ENCODE data around the gene SLC37A1.

SLC37A1 gene

GRCh38 chr21:42580793-42581321, 67.2 kb downstream of the SLC37A1 start:
- no peak overlapping the region for H3K27ac ChIP-seq
- no peak overlapping the region for H3K4me3 ChIP-seq (ENCODE audit: low read depth in 1 of 2, low read length in 1 of 2)
- TF ChIP-seq CTCF (IDR thresholded peaks at IDR 0.05), result no peak
- H3K4me1 ChIP-seq (ENCODE audit: control insufficient read depth in 1 of 2, insufficient read depth in 1 of 2, low read depth in 1 of 2, low read length in 1 of 2), result no peaks in the 10 kb centered on the region
- peaks cover 21% of the 10 kb centered on the region for H3K36me3 ChIP-seq
- H3K9me3 ChIP-seq, result no peaks in the 10 kb centered on the region
- no peaks in the 10 kb centered on the region for H3K27me3 ChIP-seq

- peaks cover 18% of the 10 kb centered on the region for H3K36me3 ChIP-seq
- no peaks in the 10 kb centered on the region for H3K9me3 ChIP-seq
- TF ChIP-seq CTCF (IDR thresholded peaks at IDR 0.05), result no peak
- no peaks in the 10 kb centered on the region for H3K4me1 ChIP-seq (ENCODE audit: control insufficient read depth in 1 of 2, insufficient read depth in 1 of 2, low read depth in 1 of 2, low read length in 1 of 2)
- H3K27ac ChIP-seq, result no peak overlapping the region
- H3K27me3 ChIP-seq, result no peaks in the 10 kb centered on the region
- H3K4me3 ChIP-seq (ENCODE audit: low read depth in 1 of 2, low read length in 1 of 2), result no peak overlapping the region
Measured at GRCh38 chr21:42581336-42581992, 67.8 kb downstream of the SLC37A1 start.

GRCh38 chr21:42581993-42582786, 68.5 kb downstream of the SLC37A1 start:
- no peak overlapping the region for H3K27ac ChIP-seq
- no peaks in the 10 kb centered on the region for H3K27me3 ChIP-seq
- peaks cover 18% of the 10 kb centered on the region for H3K36me3 ChIP-seq
- TF ChIP-seq CTCF (IDR thresholded peaks at IDR 0.05), result no peak
- no peaks in the 10 kb centered on the region for H3K4me1 ChIP-seq (ENCODE audit: control insufficient read depth in 1 of 2, insufficient read depth in 1 of 2, low read depth in 1 of 2, low read length in 1 of 2)
- no peak overlapping the region for H3K4me3 ChIP-seq (ENCODE audit: low read depth in 1 of 2, low read length in 1 of 2)
- no peaks in the 10 kb centered on the region for H3K9me3 ChIP-seq

GRCh38 chr21:42582787-42583476, 69.3 kb downstream of the SLC37A1 start:
- peaks cover 18% of the 10 kb centered on the region for H3K36me3 ChIP-seq
- TF ChIP-seq CTCF (IDR thresholded peaks at IDR 0.05), result no peak
- no peaks in the 10 kb centered on the region for H3K27me3 ChIP-seq
- no peak overlapping the region for H3K27ac ChIP-seq
- no peaks in the 10 kb centered on the region for H3K4me1 ChIP-seq (ENCODE audit: control insufficient read depth in 1 of 2, insufficient read depth in 1 of 2, low read depth in 1 of 2, low read length in 1 of 2)
- H3K9me3 ChIP-seq, result no peaks in the 10 kb centered on the region
- no peak overlapping the region for H3K4me3 ChIP-seq (ENCODE audit: low read depth in 1 of 2, low read length in 1 of 2)

- TF ChIP-seq CTCF (IDR thresholded peaks at IDR 0.05), result no peak
Measured at GRCh38 chr21:42583477-42584295, 70.0 kb downstream of the SLC37A1 start.

More at GRCh38 chr21:42583477-42584295, 70.0 kb downstream of the SLC37A1 start:
- peaks cover 17% of the 10 kb centered on the region for H3K36me3 ChIP-seq
- H3K4me3 ChIP-seq (ENCODE audit: low read depth in 1 of 2, low read length in 1 of 2), result no peak overlapping the region
- H3K4me1 ChIP-seq (ENCODE audit: control insufficient read depth in 1 of 2, insufficient read depth in 1 of 2, low read depth in 1 of 2, low read length in 1 of 2), result no peaks in the 10 kb centered on the region
- no peak overlapping the region for H3K27ac ChIP-seq
- no peaks in the 10 kb centered on the region for H3K27me3 ChIP-seq
- no peaks in the 10 kb centered on the region for H3K9me3 ChIP-seq
